HEK293 (cell line): ENCODE results near the gene NFE2L2.
A peak's percentile ranks its signal among the peaks of the same experiment; 100 is the strongest.

Experiments used
- CTCF ChIA-PET: fragments of 350-600 bp; formaldehyde crosslinking; extraction: SDS; loops from one replicate; lab custom pipeline; 2021; ENCODE audit warnings: antibody characterized with exemption; lab: Yijun Ruan, JAX
- POLR2A ChIA-PET: fragments of 300-600 bp; formaldehyde crosslinking; extraction: SDS; loops from one replicate; lab custom pipeline; 2020; ENCODE audit warnings: antibody characterized with exemption, inconsistent platforms; lab: Yijun Ruan, JAX
- H3K27ac ChIP-seq: fragments of 200-500 bp; sonication (Bioruptor generic); 2 replicates; pipeline ENCODE4 v1.5.1; 2014; ENCODE audit warnings: low read depth, low read length, control low read depth, inconsistent platforms; ENCODE audit errors: extremely low read depth
- H3K36me3 ChIP-seq, 2 experiments: fragments of 200-500 bp in 1 of 2; sonication (Bioruptor generic) in 1 of 2; 1 replicate in 1 of 2; 2 replicates in 1 of 2; pipeline ENCODE4 v1.5.1; 2014 to 2017; ENCODE audit warnings: inconsistent platforms in 2 of 2, low read length in 2 of 2; ENCODE audit not compliant: control insufficient read depth in 2 of 2, insufficient read depth in 1 of 2
- H3K4me1 ChIP-seq: fragments of 200-500 bp; sonication (Bioruptor generic); 2 replicates; pipeline ENCODE4 v1.5.1; 2014; ENCODE audit warnings: mild to moderate bottlenecking, low read length, inconsistent platforms; ENCODE audit not compliant: control insufficient read depth, insufficient read depth
- H3K4me3 ChIP-seq: 2 replicates; pipeline ENCODE4 v1.5.1; 2011; ENCODE audit warnings: low read depth, mild to moderate bottlenecking, control low read depth, low read length, moderate library complexity
- H3K9me3 ChIP-seq: fragments of 200-500 bp; sonication (Bioruptor generic); 2 replicates; pipeline ENCODE4 v1.5.1; 2014; ENCODE audit warnings: low read depth, low read length, inconsistent platforms; ENCODE audit not compliant: control insufficient read depth, insufficient read depth
- GLIS2 ChIP-seq: fragments of 450-650 bp; formaldehyde crosslinking; IDR thresholded peaks from 2 replicates; pipeline ENCODE4 v1.5.1; 2016; ENCODE audit warnings: missing biosample characterization, missing genetic modification characterization
- KLF7 ChIP-seq: fragments of 450-650 bp; formaldehyde crosslinking; IDR thresholded peaks from 2 replicates; pipeline ENCODE4 v1.5.1; 2016; ENCODE audit warnings: missing biosample characterization, missing genetic modification characterization, borderline replicate concordance
- PRDM1 ChIP-seq: fragments of 450-650 bp; formaldehyde crosslinking; IDR thresholded peaks from 2 replicates; pipeline ENCODE4; 2016; ENCODE audit warnings: missing biosample characterization, missing genetic modification characterization
- YY2 ChIP-seq: fragments of 450-650 bp; formaldehyde crosslinking; IDR thresholded peaks from 2 replicates; pipeline ENCODE4 v1.5.1; 2016; ENCODE audit warnings: missing biosample characterization, missing genetic modification characterization
- ZBTB49 ChIP-seq: fragments of 450-650 bp; formaldehyde crosslinking; IDR thresholded peaks from 2 replicates; pipeline ENCODE4 v1.5.1; 2016; ENCODE audit warnings: missing biosample characterization, missing genetic modification characterization, low read depth
- ZFP3 ChIP-seq: fragments of 450-650 bp; formaldehyde crosslinking; IDR thresholded peaks from 2 replicates; pipeline ENCODE4 v1.5.1; 2016; ENCODE audit warnings: low read depth, missing biosample characterization, missing genetic modification characterization
- ZNF138 ChIP-seq: fragments of 450-650 bp; formaldehyde crosslinking; IDR thresholded peaks from 2 replicates; pipeline ENCODE4 v1.5.1; 2016; ENCODE audit warnings: missing biosample characterization, missing genetic modification characterization, borderline replicate concordance
- ZNF146 ChIP-seq: fragments of 450-650 bp; formaldehyde crosslinking; IDR thresholded peaks from 2 replicates; pipeline ENCODE4 v1.5.1; 2016; ENCODE audit warnings: missing biosample characterization, missing genetic modification characterization
- ZNF155 ChIP-seq: fragments of 450-650 bp; formaldehyde crosslinking; IDR thresholded peaks from 2 replicates; pipeline ENCODE4 v1.5.1; 2016; ENCODE audit warnings: missing biosample characterization, missing genetic modification characterization
- ZNF19 ChIP-seq: fragments of 450-650 bp; formaldehyde crosslinking; IDR thresholded peaks from 2 replicates; pipeline ENCODE4; 2016; ENCODE audit warnings: missing biosample characterization, missing genetic modification characterization, low read depth
- ZNF302 ChIP-seq: fragments of 450-650 bp; formaldehyde crosslinking; IDR thresholded peaks from 2 replicates; pipeline ENCODE4 v1.5.1; 2016; ENCODE audit warnings: missing biosample characterization, missing genetic modification characterization, low read depth
- ZNF394 ChIP-seq: fragments of 450-650 bp; formaldehyde crosslinking; IDR thresholded peaks from 2 replicates; pipeline ENCODE4 v1.5.1; 2016; ENCODE audit warnings: missing biosample characterization, missing genetic modification characterization, mild to moderate bottlenecking, moderate library complexity, borderline replicate concordance
- ZNF426 ChIP-seq: fragments of 450-650 bp; formaldehyde crosslinking; IDR thresholded peaks from 2 replicates; pipeline ENCODE4 v1.5.1; 2017; ENCODE audit warnings: missing biosample characterization, missing genetic modification characterization, mild to moderate bottlenecking, inconsistent platforms, moderate library complexity
- ZNF48 ChIP-seq: fragments of 450-650 bp; formaldehyde crosslinking; IDR thresholded peaks from 2 replicates; pipeline ENCODE4 v1.5.1; 2016; ENCODE audit warnings: missing biosample characterization, missing genetic modification characterization
- ZNF555 ChIP-seq: fragments of 450-650 bp; formaldehyde crosslinking; conservative IDR thresholded peaks from 2 replicates; pipeline ENCODE4 v1.5.1; 2017; ENCODE audit warnings: missing biosample characterization, mild to moderate bottlenecking, missing genetic modification characterization, inconsistent platforms
- ZNF654 ChIP-seq: fragments of 450-650 bp; formaldehyde crosslinking; IDR thresholded peaks from 2 replicates; pipeline ENCODE4 v1.5.1; 2016; ENCODE audit warnings: low read depth, missing biosample characterization, missing genetic modification characterization
- ZNF76 ChIP-seq: fragments of 450-650 bp; formaldehyde crosslinking; IDR thresholded peaks from 2 replicates; pipeline ENCODE4; 2016; ENCODE audit warnings: low read depth, missing biosample characterization, missing genetic modification characterization, borderline replicate concordance
- TF ChIP-seq, protein P1 (sequence below): fragments of 450-650 bp; formaldehyde crosslinking; IDR thresholded peaks from 2 replicates; pipeline ENCODE4 v1.5.1; 2017; ENCODE audit warnings: missing biosample characterization, missing genetic modification characterization
- TF ChIP-seq, protein P2 (sequence below): IDR thresholded peaks from 2 replicates; pipeline ENCODE4 v1.6.1; 2011; ENCODE audit warnings: mild to moderate bottlenecking, low read depth, low read length, borderline replicate concordance
- TF ChIP-seq, protein P3 (sequence below): fragments of 450-650 bp; formaldehyde crosslinking; IDR thresholded peaks from 2 replicates; pipeline ENCODE4 v1.5.1; 2016; ENCODE audit warnings: missing biosample characterization, missing genetic modification characterization
- TF ChIP-seq, protein P4 (sequence below): fragments of 450-650 bp; formaldehyde crosslinking; conservative IDR thresholded peaks from 2 replicates; pipeline ENCODE4 v1.5.1; 2016; ENCODE audit warnings: low read depth, missing biosample characterization, missing genetic modification characterization
- TF ChIP-seq, protein P5 (sequence below): fragments of 450-650 bp; formaldehyde crosslinking; IDR thresholded peaks from 2 replicates; pipeline ENCODE4 v1.5.1; 2016; ENCODE audit warnings: missing biosample characterization, missing genetic modification characterization

The NFE2L2 gene

GRCh38 chr2:177212891-177213856 lies 51.4 kb downstream of the NFE2L2 start:
- peak overlapping the region; percentile 82 for H3K27ac ChIP-seq
- CTCF ChIA-PET, result interaction anchor here (0.6 to 1.7 kb wide), 4 partner anchors 36 to 203 kb away, joined by 3 to 7 read pairs (median 4); no protein-coding TSS in a partner anchor
- peak overlapping the region; percentile 93 for H3K4me3 ChIP-seq
- H3K36me3 ChIP-seq, result peaks cover 20 to 46% of the 10 kb centered on the region in 2 experiments
- H3K9me3 ChIP-seq, result no peaks in the 10 kb centered on the region
- POLR2A ChIA-PET, result interaction anchor here (0.7 to 1.7 kb wide), 6 partner anchors 9 to 178 kb away, joined by 3 to 23 read pairs (median 3); partner anchors contain the start of gene NFE2L2
- no peaks in the 10 kb centered on the region for H3K4me1 ChIP-seq
- TF ChIP-seq ZNF146 (tag by site-specific recombination), result 0 out of 2 replicates have a peak, but pooled peaks have one; percentile 15
- TF ChIP-seq, protein P1, sequence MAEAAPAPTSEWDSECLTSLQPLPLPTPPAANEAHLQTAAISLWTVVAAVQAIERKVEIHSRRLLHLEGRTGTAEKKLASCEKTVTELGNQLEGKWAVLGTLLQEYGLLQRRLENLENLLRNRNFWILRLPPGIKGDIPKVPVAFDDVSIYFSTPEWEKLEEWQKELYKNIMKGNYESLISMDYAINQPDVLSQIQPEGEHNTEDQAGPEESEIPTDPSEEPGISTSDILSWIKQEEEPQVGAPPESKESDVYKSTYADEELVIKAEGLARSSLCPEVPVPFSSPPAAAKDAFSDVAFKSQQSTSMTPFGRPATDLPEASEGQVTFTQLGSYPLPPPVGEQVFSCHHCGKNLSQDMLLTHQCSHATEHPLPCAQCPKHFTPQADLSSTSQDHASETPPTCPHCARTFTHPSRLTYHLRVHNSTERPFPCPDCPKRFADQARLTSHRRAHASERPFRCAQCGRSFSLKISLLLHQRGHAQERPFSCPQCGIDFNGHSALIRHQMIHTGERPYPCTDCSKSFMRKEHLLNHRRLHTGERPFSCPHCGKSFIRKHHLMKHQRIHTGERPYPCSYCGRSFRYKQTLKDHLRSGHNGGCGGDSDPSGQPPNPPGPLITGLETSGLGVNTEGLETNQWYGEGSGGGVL, result peak; percentile 60
- no peak for TF ChIP-seq ZNF555
- no peak for TF ChIP-seq ZNF426 (tag by site-specific recombination)
- 0 out of 2 replicates have a peak, but pooled peaks have one; percentile 49 for TF ChIP-seq KLF7 (tag by site-specific recombination)
- TF ChIP-seq ZNF48, result no peak
- peak; percentile 67 for TF ChIP-seq ZNF76 (tag by site-specific recombination)
- TF ChIP-seq ZNF155 (tag by site-specific recombination), result no peak
- TF ChIP-seq, protein P2, sequence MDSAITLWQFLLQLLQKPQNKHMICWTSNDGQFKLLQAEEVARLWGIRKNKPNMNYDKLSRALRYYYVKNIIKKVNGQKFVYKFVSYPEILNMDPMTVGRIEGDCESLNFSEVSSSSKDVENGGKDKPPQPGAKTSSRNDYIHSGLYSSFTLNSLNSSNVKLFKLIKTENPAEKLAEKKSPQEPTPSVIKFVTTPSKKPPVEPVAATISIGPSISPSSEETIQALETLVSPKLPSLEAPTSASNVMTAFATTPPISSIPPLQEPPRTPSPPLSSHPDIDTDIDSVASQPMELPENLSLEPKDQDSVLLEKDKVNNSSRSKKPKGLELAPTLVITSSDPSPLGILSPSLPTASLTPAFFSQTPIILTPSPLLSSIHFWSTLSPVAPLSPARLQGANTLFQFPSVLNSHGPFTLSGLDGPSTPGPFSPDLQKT, result no peak
- TF ChIP-seq, protein P3, sequence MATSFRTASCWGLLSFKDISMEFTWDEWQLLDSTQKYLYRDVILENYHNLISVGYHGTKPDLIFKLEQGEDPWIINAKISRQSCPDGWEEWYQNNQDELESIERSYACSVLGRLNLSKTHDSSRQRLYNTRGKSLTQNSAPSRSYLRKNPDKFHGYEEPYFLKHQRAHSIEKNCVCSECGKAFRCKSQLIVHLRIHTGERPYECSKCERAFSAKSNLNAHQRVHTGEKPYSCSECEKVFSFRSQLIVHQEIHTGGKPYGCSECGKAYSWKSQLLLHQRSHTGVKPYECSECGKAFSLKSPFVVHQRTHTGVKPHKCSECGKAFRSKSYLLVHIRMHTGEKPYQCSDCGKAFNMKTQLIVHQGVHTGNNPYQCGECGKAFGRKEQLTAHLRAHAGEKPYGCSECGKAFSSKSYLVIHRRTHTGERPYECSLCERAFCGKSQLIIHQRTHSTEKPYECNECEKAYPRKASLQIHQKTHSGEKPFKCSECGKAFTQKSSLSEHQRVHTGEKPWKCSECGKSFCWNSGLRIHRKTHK (tag by site-specific recombination), result no peak
- TF ChIP-seq, protein P4, sequence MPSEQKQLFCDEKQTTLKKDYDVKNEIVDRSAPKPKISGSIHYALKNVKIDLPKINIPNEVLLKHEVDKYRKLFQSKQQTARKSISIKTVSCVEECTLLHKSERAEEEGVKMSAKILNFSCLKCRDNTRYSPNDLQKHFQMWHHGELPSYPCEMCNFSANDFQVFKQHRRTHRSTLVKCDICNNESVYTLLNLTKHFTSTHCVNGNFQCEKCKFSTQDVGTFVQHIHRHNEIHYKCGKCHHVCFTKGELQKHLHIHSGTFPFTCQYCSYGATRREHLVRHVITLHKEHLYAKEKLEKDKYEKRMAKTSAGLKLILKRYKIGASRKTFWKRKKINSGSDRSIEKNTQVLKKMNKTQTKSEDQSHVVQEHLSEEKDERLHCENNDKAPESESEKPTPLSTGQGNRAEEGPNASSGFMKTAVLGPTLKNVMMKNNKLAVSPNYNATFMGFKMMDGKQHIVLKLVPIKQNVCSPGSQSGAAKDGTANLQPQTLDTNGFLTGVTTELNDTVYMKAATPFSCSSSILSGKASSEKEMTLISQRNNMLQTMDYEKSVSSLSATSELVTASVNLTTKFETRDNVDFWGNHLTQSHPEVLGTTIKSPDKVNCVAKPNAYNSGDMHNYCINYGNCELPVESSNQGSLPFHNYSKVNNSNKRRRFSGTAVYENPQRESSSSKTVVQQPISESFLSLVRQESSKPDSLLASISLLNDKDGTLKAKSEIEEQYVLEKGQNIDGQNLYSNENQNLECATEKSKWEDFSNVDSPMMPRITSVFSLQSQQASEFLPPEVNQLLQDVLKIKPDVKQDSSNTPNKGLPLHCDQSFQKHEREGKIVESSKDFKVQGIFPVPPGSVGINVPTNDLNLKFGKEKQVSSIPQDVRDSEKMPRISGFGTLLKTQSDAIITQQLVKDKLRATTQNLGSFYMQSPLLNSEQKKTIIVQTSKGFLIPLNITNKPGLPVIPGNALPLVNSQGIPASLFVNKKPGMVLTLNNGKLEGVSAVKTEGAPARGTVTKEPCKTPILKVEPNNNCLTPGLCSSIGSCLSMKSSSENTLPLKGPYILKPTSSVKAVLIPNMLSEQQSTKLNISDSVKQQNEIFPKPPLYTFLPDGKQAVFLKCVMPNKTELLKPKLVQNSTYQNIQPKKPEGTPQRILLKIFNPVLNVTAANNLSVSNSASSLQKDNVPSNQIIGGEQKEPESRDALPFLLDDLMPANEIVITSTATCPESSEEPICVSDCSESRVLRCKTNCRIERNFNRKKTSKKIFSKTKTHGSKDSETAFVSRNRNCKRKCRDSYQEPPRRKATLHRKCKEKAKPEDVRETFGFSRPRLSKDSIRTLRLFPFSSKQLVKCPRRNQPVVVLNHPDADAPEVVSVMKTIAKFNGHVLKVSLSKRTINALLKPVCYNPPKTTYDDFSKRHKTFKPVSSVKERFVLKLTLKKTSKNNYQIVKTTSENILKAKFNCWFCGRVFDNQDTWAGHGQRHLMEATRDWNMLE (tag by site-specific recombination), result no peak
- no peak for TF ChIP-seq ZNF654 (tag by site-specific recombination)
- TF ChIP-seq, protein P5, sequence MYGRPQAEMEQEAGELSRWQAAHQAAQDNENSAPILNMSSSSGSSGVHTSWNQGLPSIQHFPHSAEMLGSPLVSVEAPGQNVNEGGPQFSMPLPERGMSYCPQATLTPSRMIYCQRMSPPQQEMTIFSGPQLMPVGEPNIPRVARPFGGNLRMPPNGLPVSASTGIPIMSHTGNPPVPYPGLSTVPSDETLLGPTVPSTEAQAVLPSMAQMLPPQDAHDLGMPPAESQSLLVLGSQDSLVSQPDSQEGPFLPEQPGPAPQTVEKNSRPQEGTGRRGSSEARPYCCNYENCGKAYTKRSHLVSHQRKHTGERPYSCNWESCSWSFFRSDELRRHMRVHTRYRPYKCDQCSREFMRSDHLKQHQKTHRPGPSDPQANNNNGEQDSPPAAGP (tag by site-specific recombination), result no peak; the same call in 1 of the 2 replicates
- no peak; the same call in 1 of the 2 replicates for TF ChIP-seq ZNF394 (tag by site-specific recombination)
- peak; percentile 85 for TF ChIP-seq YY2 (tag by site-specific recombination)
- no peak for TF ChIP-seq PRDM1 (tag by site-specific recombination)
- TF ChIP-seq ZFP3 (tag by site-specific recombination), result no peak
- no peak for TF ChIP-seq ZNF138 (tag by site-specific recombination)
- TF ChIP-seq ZNF19 (tag by site-specific recombination), result no peak
- no peak for TF ChIP-seq ZNF302
- TF ChIP-seq ZBTB49 (tag by site-specific recombination), result no peak
- TF ChIP-seq GLIS2 (tag by site-specific recombination), result peak; percentile 81
